ENCODE results near the gene COX4I1.
"Not testable (repeated sequence)": the region's sequence is repeated elsewhere in the genome, so short reads cannot be mapped to it uniquely, and the experiment has no call there.

Gene COX4I1

DNA sequence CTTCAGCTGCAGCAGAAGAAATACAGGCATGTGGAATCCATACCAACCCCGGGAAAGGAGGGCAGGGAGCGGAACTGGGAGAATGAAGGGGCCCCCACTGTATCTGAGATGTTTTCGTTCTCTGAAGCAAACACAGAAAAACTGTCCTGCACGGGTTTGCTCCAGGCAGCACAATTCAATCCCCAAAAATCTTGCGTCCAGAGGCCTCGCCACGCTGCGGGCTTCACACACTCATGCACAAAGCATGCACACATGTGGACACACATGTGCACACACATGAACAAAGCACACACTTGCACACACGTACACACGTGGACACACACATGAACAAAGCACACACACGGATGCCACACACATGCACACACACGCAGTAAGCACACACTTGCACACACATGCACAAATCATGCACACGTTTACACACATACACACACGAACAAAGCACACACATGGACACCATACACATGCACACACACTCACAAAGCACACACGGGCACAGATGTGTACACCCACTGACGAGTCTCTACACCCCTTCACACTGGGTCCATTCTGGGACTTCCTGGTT lies 27.3 kb downstream of the COX4I1 start:
- no peak for DNase-seq

DNA sequence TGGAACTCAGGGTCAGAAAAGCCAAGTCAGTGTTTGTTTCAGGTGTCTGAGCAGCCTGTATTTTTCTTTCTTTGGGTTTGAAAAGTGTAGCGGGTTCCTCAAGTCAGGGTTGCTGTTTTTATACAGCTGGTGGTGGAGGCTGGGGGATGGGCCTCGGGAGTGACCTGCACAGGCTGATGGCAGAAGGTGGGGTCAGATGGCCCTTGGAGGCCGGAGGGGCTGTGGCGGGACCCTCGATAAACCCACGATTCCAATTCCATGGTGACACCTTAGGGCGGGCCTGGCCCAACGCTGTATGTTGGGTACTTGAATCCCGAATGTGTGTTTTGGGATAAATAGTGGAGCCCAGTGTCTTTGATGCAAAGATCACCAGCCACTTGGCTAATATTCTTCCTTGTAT lies 28.7 kb downstream of the COX4I1 start:
- no peak for DNase-seq

- no peak for DNase-seq
Measured at GRCh38 chr16:85829171-85829719, 29.8 kb downstream of the COX4I1 start.

GRCh38 chr16:85829751-85830445 lies 30.4 kb downstream of the COX4I1 start:
- DNase-seq, result peak; percentile 36

DNA sequence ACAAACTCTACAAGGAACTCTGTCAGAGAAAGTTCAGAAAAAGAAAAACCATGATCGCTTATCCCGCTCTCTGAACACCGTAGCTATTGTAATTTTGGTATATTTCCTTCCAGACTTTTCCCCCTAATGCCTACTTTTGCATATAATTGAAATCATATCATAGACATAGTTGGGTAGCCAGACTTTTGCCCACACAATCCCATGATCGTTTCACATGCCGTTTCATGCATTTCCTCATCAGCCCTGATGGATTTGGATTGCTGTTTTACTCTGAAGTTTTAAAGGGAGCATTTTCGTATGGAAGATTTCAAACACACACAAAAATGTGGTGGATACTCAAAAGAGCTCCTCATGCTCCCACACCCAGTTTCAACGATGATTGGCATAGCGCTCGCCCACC lies 31.3 kb downstream of the COX4I1 start:
- no peak for DNase-seq

DNA sequence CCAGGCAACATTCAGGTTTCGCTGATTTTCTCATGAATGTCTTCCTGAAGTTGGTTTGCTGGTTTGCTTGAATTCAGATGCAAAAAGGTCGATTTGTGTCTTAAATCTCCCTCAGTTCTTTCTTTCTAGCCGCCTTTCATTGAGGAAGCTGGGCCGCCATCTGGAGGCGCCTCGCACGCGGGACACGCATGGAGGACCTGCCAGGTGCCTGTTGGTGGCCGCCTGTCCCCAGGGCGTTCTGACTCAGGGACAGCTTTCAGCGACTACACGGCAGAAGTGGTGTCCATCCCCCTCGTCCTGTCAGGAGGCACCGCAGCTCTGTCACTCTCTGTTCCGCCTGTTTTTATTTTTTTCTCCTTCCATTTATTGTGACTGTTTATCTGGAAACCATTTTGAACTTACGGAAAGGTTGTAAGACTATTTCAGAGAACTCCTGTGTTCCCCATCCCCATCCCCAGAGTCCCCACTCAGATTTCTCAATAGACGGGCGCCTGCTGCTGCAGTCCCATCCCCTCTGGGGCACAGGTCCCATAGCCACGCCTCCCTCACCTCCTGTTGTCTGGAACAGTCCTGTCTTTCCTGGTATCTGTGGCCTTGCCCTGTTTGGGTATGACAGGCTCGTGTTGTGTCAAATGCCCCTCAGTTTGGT lies 33.2 kb downstream of the COX4I1 start:
- no peak for DNase-seq

DNA sequence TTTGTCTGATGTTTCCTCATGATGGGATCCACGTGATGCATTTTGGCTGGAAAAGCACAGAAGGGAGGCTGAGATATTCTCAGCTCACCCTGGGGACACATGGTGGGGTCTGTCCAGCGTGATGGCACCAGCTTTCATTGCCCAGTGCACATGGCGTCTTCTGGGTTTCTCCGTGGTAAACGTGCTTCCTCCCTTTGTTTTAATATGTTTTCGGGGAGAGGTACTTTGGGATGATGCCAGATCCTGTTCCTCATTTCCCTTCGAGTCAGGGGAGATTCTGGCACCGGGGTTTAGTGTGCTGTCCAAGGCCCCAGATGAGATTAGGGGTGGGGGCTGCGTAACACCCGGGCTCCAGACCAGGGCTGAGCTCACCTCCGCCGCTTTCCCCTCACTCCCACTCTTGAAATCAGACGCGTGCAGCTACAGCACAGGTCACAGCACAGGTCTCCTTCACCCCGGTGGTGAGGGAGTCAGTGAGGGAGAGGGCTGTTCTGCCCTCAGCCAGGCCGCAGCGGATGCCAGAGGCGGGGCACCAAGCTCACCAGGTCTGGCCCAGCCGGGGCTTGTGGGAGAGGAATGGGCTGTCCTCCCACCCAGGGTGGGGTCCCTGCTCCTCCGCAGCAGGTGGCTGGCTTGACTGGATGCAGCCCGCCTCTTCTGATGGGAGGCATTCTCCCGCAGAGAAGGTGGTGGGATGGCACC lies 33.9 kb downstream of the COX4I1 start:
- DNase-seq, result no peak

DNA sequence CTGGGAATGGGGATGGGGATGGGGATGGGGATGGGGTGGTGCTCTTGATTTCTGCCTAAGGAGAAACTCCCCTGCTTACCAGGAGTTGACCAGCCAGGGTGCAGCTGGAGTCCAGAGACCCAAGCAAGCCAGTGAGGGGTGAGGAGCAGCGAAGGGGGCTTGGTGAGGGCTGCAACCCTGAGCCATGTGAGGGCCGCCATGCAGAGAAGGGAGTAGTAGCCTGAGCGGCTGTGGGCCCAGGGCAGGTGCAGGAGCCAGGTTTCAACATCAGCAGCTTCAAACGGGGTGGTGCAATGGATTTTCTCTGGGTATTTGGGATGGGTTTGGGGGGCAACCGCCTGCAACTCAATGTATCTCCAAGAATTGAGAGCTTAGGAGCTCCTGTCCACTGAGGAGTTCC lies 35.2 kb downstream of the COX4I1 start:
- DNase-seq, result no peak

DNA sequence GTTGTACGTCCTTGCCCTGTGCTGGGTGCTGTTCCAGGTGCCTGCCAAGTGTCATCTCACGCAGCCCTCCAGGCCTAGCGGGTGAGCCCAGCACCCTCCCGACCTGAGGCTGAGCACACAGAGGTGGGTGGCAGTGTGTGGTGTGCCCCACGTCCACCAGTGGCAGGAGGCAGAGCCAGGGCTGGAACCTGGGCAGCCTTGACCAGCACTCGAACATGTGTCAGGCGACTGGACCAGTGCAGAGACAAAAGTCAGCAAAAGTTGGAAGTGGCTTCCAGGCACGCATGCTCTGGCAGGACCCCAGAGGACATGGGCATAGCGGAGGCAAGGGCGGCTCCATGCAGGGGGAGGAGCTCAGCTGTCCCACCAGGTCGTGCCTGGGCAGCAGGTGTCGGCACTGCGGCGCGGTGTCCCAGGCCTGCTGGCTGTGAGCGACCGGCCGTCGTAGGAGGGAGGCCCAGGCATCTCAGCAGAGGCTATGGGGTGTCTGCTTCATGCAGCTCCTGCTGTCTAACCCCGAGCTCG lies 35.8 kb downstream of the COX4I1 start:
- DNase-seq, result no peak

DNA sequence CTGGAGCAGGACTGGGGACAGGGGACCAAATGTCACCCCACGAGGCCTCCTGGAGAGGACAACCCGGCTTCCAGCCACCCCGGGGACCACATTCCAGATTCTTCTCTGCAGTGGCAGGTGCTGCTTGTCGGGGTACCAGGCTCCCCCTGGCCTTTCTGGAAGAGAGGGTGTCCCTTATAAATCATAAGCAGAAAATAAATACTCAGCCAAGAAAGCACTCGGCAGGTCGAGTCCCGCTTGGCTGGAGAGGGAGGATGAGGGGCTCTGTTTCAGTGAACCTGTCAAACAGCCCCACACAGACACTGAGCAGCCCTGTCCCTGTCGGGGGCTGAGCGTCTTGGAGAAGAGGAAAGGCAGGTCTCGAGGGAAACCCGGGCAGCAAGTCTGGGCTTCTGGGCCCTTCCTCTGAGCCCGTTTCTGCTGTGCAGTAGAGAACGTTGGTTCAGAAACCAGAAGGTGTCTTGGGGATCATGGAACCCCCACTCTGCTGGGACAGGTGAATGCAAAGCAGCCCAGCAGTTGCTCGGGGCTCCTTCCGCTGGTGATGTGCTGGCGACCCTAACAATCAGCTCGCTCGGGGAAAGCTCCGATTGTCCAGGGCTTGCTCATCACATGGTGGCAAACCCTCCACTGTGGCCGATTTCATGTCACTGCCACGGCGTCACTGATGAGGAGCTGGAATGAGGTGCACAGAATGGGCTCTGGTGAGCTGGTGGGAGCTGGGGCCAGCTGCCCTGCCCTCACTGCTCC lies 36.6 kb downstream of the COX4I1 start:
- no peak for DNase-seq

- DNase-seq, result no peak
Measured at GRCh38 chr16:85836706-85837582, 37.4 kb downstream of the COX4I1 start.

GRCh38 chr16:85837654-85838053 lies 38.2 kb downstream of the COX4I1 start:
- not testable (repeated sequence) for DNase-seq

GRCh38 chr16:85838381-85838780 lies 38.9 kb downstream of the COX4I1 start:
- no peak for DNase-seq

GRCh38 chr16:85838876-85839585 lies 39.5 kb downstream of the COX4I1 start:
- DNase-seq, result no peak

DNA sequence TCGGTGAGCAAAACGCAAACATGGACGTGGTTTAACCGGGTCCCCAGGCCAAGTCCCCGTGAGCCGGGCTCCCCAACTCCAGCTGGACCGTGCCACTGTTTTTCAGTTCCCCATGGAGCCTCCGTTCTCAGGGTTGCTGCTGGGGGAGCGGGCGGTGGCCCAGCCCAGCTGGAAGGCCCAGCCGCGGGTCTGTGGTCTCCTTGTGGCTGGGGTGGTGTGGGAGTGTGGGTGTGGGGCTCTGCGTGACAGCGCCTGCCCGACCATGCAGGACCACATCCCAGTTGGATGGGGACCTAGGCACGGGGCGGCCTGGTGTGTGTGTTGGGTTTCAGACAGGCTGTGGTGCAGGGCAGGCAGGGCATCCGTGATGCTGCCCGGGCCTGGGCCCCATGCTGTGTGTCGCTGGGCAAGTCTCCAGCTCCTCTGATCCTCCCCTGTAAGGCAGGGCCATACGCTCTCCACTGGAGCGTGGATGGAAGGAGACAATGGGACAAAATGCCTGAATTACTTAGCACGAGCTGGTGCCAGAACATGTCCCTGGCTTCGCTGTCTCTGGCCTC lies 40.3 kb downstream of the COX4I1 start:
- DNase-seq, result no peak

- DNase-seq, result no peak
Measured at GRCh38 chr16:85840395-85840794, 40.9 kb downstream of the COX4I1 start.

DNA sequence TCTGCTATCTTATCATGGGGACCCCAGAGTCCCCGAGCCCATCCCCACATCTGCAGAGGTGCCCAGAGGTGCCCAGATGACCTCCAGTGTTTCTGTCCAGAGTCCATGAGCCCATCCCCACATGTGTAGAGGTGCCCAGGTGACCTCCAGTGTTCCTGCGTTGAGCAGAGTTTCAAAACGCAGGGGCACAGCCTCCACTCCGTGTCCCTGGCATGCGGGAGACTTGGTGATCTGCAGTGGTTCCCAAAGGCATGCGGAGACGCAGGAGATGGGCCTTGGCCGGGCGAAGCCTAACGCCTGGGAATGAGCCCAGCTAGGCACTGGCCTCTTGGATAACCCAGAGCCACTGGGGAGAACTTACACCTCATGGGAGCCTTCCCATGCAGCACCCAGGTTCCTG lies 41.3 kb downstream of the COX4I1 start:
- DNase-seq, result no peak

DNA sequence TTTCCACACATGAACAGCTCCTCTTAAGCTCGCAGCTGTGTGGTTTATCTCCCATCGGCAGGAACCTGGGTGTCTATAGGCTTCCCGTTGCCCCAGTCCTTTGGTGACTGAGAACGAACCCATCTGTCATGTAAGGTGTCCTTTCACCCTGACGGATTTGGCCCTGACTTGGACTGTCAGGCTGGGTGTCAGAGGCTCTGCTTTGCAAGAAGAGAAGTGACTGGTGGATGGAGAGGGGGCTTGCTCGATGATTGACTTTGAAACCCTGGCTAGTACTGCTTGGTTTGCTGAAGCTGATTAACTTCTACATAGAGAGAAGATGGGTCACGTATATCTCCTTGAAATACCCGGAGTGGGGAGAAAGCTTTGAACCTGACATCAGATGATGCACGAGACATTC lies 42.9 kb downstream of the COX4I1 start:
- no peak for DNase-seq

GRCh38 chr16:85842848-85843247 lies 43.4 kb downstream of the COX4I1 start:
- DNase-seq, result no peak

DNA sequence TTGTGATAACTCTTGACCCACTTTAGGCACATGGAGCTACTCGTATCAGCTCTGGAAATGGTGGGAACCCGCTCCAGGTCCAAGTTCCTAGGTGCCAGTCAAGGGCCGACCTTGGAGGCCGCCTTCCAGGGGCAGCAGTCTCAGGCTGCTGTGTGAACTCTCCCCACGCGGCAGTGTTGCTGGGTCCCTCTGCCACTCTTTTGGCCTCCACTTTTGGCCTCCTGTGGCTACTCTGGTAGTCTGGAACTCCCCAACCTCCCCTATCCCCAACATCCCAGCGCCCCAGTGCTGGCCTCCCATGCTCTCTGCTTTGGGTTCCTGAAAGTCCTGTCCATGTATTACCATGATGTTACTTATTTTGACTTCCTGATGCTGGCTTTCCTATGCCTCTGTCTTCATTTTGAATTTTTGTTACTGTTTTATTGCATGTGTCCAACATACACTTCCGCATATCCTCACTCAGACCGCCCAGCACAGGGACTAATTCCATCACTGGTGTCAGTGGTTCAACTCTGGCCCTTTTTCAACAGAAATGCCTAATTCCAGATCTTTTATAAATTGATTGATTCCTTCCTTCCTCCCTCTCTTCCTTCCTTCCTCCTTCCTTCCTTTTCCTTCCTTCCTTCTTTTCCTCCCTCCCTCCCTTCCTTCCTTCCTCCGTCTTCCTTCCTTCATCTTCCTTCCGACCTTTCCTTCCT lies 44.1 kb downstream of the COX4I1 start:
- no peak for DNase-seq
